ENCODE results near the gene LEFTY1. TPM values are rescaled to one million over a fixed set of nuclear protein-coding genes. Genes with fewer than 3 reads are reported as not detected.

Gene LEFTY1
- total and polyA plus RNA-seq, 9 of the 15 experiments (the other 6 are each of a cell fraction or from before 2014, with no cell fraction given) = 0.07 to 0.24 (median 0.17) TPM; not detected in 5

DNA sequence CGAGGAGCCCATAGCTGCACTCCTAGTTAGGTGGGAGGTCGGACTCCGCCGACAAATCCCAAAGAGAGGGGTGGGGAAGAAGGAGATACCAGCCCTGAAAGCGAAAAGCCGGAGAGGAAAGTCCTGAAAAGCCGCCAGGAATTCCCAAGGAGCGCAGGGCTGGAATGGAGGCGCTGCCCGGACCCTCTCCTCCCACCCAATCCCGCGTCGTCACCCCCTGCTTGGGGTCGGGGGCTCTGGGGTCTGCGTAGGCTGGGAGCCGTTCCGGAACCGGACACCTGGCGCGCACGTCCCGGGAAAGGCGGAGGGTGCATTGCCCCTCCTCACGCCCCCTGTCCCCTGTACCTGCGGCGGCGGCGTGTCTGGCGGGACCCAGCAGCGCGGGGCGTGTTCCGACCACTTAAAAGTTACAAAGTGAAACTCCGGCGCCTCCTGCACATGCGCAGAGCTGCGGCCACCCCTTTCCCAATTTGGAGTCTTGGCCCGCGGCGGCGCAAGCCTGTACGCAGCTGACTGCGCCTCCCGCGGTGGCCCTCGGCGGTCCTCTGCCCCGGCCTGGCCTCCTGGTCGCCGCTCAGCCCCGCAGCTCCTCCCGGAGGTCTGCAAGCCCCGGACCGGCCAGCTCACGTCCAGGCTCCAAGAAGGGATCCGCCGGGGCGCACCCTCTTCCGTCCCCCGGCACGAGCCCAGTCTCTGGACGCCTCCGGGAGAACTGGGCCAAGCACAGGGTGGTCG is 6.8 kb downstream of the LEFTY1 start, which contains the start of gene TMEM63A (continued):
- TF ChIP-seq RBM15 (IDR thresholded peaks at IDR 0.05; ENCODE audit: insufficient read depth, low read length) = no peak
- TF ChIP-seq ETV5 (CRISPR knock-in tag; IDR thresholded peaks at IDR 0.05; ENCODE audit: low read depth) = peak; percentile 59; the same call in 1 of the 2 replicates
- peak; percentile 33 to 44; a peak in 3 of 4 replicates for TF ChIP-seq RAD21 (CRISPR knock-in tag; conservative IDR thresholded peaks at IDR 0.05 in 1 of 2, IDR thresholded peaks at IDR 0.05 in 1 of 2)
- TF ChIP-seq, protein P1, sequence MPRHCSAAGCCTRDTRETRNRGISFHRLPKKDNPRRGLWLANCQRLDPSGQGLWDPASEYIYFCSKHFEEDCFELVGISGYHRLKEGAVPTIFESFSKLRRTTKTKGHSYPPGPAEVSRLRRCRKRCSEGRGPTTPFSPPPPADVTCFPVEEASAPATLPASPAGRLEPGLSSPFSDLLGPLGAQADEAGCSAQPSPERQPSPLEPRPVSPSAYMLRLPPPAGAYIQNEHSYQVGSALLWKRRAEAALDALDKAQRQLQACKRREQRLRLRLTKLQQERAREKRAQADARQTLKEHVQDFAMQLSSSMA (CRISPR knock-in tag; IDR thresholded peaks at IDR 0.05) = peak; percentile 23; the same call in 1 of the 2 replicates

DNA sequence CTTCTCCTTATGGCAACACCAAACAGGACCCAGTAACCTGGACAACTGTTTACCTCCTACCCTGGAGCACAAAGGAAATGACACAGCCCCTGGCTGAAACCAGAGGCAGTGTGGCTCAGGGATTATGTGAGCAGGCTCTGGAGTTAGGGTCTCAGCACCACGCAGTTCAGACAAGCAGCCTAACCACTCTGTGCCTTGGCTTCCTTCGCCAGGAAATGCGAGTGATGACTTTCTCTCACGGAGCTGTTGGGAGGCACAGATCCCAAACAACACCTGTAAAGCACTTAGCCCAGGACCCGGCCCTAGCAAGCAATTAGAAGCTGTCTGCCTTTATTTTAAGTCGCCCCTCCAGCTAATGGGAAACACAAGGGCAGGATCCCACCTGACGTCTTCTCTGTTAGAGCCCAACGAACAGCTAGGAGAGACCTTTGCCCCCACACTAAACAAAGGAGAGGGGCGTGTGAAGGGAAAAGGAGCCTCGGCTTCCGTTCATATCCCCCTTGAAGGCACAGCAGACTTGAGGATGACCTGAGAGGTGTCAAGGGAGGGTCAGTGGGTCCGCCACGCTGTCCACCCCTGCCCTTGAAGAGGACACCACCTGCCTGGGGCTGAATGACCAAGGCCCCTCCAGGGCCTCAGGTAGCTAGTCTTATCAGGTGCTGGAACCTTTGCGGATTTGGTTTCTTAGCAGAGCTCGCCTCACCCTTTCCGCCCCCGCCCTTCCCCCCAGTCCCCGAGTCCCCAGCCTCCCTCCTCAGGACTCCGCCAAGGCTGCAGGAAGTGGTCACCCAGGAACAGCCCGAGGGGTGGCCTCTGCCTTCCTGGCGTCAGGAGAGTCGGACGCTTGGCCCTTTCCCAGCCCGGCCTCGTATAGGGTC is 7.6 kb downstream of the LEFTY1 start:
- peak overlapping the region; percentile 97 for H3K4me2 ChIP-seq (ENCODE audit: insufficient read depth, low read length)
- in situ Hi-C loops (cut with MboI) = no loop called here
- H3K9ac ChIP-seq (ENCODE audit: insufficient read depth in 1 of 2, low read depth in 2 of 2, low read length in 2 of 2) = peak overlapping the region; percentile 92 to 97
- H3K4me1 ChIP-seq (replicated peaks in 1 of 2; ENCODE audit: control insufficient read depth in 2 of 2, insufficient read depth in 2 of 2, low read length in 2 of 2) = peaks cover 23 to 50% of the 10 kb centered on the region in 2 experiments; a peak in 4 of 5 replicates
- peaks cover 6% of the 10 kb centered on the region for H3K9me1 ChIP-seq (ENCODE audit: control insufficient read depth, insufficient read depth, low read length)
- peak overlapping the region; percentile 87 for H3K4me3 ChIP-seq
- H3K27me3 ChIP-seq (ENCODE audit: control insufficient read depth in 2 of 2, insufficient read depth in 2 of 2, low read length in 2 of 2) = no peaks in the 10 kb centered on the region
- H3K27ac ChIP-seq (ENCODE audit: extremely low read depth, low read depth, low read length) = peak overlapping the region; percentile 88
- peak; percentile 78 for ATAC-seq
- H3K79me2 ChIP-seq (ENCODE audit: control insufficient read depth, insufficient read depth, low read length) = peaks cover 48% of the 10 kb centered on the region
- H4K20me1 ChIP-seq (replicated peaks; ENCODE audit: control insufficient read depth, insufficient read depth, low read length) = peaks cover 17% of the 10 kb centered on the region; the same call in 1 of the 2 replicates
- H3K36me3 ChIP-seq (ENCODE audit: control insufficient read depth, insufficient read depth, low read length) = peaks cover 41% of the 10 kb centered on the region; the same call in 2 of the 3 replicates
- BruUV-seq (replicated peaks) = no TSS peak
- H2AFZ ChIP-seq (ENCODE audit: low read depth, low read length) = peak overlapping the region; percentile 88
- ChIA-PET POLR2A (interaction anchor here (0.6 to 4.1 kb wide), 9 partner anchors 10 to 119 kb away, joined by 3 to 37 read pairs (median 4); partner anchors contain the start of gene SDE2), CTCF (ENCODE audit: low intra/inter-chr PET ratio) (no interaction called here)
- DNase-seq (ENCODE audit: extremely low read depth in 1 of 4, low spot score in 3 of 4) = peak; percentile 84 to 91 (median 86)
- WGBS (ENCODE audit: insufficient coverage, low coverage, missing lambda C conversion rate) = 7% methylated on average over 21 of the region's 25 CpGs
- intact Hi-C loops (cut with micrococcal nuclease) = loop anchor here (5.0 kb wide), 2 partner anchors 81 to 241 kb away; no protein-coding TSS in a partner anchor
- H3K9me3 ChIP-seq (replicated peaks; ENCODE audit: control insufficient read depth, insufficient read depth, low read depth, low read length) = no peaks in the 10 kb centered on the region
- peak; percentile 69 for FAIRE-seq
- TF ChIP-seq SNIP1 (IDR thresholded peaks at IDR 0.05; ENCODE audit: low read depth) = no peak
- TF ChIP-seq TFAM (CRISPR knock-in tag; conservative IDR thresholded peaks at IDR 0.05) = no peak
- TF ChIP-seq IRF2 (CRISPR knock-in tag; IDR thresholded peaks at IDR 0.05) = no peak
- no peak for TF ChIP-seq FOXP1 (CRISPR knock-in tag; IDR thresholded peaks at IDR 0.05)
- no peak for TF ChIP-seq PTRF (tag; IDR thresholded peaks at IDR 0.05)
- TF ChIP-seq NR3C1 (CRISPR knock-in tag; IDR thresholded peaks at IDR 0.05) = no peak
- no peak for TF ChIP-seq ILF3 (IDR thresholded peaks at IDR 0.05; ENCODE audit: borderline replicate concordance)
- TF ChIP-seq, protein P2, sequence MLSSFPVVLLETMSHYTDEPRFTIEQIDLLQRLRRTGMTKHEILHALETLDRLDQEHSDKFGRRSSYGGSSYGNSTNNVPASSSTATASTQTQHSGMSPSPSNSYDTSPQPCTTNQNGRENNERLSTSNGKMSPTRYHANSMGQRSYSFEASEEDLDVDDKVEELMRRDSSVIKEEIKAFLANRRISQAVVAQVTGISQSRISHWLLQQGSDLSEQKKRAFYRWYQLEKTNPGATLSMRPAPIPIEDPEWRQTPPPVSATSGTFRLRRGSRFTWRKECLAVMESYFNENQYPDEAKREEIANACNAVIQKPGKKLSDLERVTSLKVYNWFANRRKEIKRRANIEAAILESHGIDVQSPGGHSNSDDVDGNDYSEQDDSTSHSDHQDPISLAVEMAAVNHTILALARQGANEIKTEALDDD (IDR thresholded peaks at IDR 0.05) = peak; percentile 25; the same call in 1 of the 2 replicates
- peak in 1 of 2 experiments; percentile 3; a peak in 1 of 4 replicates for TF ChIP-seq NRF1 (conservative IDR thresholded peaks at IDR 0.05 in 1 of 2, IDR thresholded peaks at IDR 0.05 in 1 of 2)
- TF ChIP-seq ZKSCAN1 (IDR thresholded peaks at IDR 0.05; ENCODE audit: low read depth, low read length) = no peak
- no peak for TF ChIP-seq ZNF668 (CRISPR knock-in tag; IDR thresholded peaks at IDR 0.05)
- no peak for TF ChIP-seq RBM14 (IDR thresholded peaks at IDR 0.05; ENCODE audit: borderline replicate concordance, insufficient read depth, low read depth, low read length)
- peak; percentile 59; the same call in 1 of the 2 replicates for TF ChIP-seq DPF2 (IDR thresholded peaks at IDR 0.05)

Data from K562 (cell line).